CD4-positive, alpha-beta T cell treated with Interleukin-2 at 100 ng/mL for 4 hours (primary cell): Measurements from ENCODE around the gene VCAM1.
"Not testable (repeated sequence)": the region's sequence is repeated elsewhere in the genome, so short reads cannot be mapped to it uniquely, and the experiment has no call there.

ENCODE experiments used
- DNase-seq: peaks from one replicate; pipeline ENCODE4 v3.0.0-alpha.2; 2020; ENCODE audit warnings: low spot score

VCAM1 gene

DNA sequence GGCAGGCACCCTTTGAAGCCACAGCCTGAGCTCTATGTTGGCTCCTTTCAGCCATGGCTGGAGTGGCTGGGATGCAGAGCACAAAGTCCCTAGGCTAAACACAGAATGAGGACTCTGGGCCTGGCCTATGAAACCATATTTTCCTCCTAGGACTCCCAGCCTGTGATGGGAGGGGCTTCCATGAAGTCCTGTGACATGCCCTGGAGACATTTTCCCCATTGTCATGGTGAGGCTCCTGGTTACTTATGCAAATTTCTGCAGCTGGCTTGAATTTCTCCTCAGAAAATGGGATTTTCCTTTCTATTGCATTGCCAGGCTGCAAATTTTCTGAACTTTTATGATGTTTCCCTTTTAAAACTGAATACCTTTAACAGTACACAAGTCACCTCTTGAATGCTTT lies 61.3 kb downstream of the VCAM1 start:
- no peak for DNase-seq

DNA sequence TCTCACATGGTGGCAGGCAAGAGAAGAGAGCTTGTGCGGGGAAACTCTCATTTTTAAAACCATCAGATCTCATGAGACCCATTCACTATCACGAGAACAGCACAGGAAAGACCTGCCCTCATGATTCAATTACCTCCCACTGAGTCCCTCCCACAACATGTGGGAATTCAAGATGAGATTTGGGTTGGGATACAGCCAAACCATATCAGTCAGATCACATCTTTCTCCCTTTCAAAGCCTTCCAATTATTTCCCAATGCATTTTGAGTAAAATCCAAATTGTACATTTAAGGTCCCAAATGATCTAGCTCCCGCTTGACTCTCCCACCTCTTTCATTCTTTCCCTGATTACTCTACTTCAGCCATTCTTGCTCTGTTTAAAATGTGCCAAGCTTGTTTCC lies 62.2 kb downstream of the VCAM1 start:
- DNase-seq = not testable (repeated sequence)

GRCh38 chr1:100782473-100783039 lies 63.0 kb downstream of the VCAM1 start:
- no peak for DNase-seq

DNA sequence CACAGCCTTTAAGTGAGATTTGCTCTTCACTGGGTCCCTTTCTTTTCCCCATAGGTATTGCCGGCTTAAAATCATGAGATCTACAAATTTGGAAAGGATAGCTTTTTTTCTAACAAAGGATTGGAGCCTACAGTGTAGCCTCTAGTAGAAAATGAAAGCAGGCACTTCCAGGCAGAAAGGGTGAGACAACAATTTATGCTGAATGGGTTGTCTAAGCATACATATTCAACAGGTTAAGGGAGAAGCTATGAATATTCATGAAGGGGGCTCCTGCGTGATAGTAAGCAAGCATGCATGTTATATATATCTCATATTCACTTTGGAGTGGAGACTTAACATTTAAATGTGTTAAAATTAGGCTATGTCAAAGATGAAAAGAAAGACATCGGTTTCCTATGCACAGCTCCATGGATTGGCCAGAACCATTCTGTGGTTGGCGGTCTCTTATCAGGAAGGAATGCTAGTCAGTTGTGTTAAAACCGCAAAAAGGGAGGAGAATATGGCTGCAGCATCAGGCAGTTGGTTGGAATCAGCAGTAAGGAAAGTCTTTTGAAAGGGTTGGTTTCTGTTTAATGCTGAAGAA lies 66.0 kb downstream of the VCAM1 start:
- no peak for DNase-seq

DNA sequence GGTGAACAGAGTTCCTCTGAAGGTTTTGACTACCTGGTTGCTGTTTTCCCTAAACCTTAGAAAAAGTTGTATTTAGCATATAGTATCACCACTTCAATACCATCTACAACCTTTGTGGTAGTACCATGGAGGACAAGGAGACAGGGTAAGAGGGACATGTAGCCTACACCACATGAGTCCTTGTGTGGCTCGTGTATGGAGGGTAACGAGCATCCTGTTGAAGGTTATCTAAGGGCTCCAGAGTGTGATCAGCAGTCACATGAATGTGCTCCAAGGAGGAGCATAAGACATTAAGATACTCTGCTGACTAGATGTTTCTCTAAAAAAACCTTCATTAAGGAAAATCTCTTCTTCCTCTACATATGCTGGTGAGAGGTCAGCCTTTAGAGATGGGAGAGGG lies 67.3 kb downstream of the VCAM1 start:
- no peak for DNase-seq
